GM03348 (cell line): ENCODE measurements around the gene OCRL.

Experiments
- DNase-seq: peaks from one replicate; pipeline ENCODE4 v3.0.0; 2012; ENCODE audit warnings: low spot score

Gene OCRL

GRCh38 chrX:129585691-129586090, 45.6 kb downstream of the OCRL start:
- no peak for DNase-seq

GRCh38 chrX:129586446-129586845, 46.4 kb downstream of the OCRL start:
- DNase-seq, result no peak

GRCh38 chrX:129590596-129590995, 50.5 kb downstream of the OCRL start:
- DNase-seq, result no peak

GRCh38 chrX:129593137-129593536, 53.1 kb downstream of the OCRL start:
- DNase-seq, result peak; percentile 16

GRCh38 chrX:129594781-129595180, 54.7 kb downstream of the OCRL start:
- no peak for DNase-seq

- no peak for DNase-seq
Measured at GRCh38 chrX:129596077-129596476, 56.0 kb downstream of the OCRL start.

- no peak for DNase-seq
Measured at GRCh38 chrX:129597905-129598304, 57.8 kb downstream of the OCRL start.

- DNase-seq, result no peak
Measured at GRCh38 chrX:129599499-129599898, 59.4 kb downstream of the OCRL start.

GRCh38 chrX:129599996-129600395, 59.9 kb downstream of the OCRL start:
- DNase-seq, result no peak

GRCh38 chrX:129600981-129601424, 60.9 kb downstream of the OCRL start:
- DNase-seq, result peak; percentile 44

GRCh38 chrX:129606918-129607317, 66.9 kb downstream of the OCRL start:
- DNase-seq, result peak; percentile 65

GRCh38 chrX:129608496-129608895, 68.4 kb downstream of the OCRL start:
- no peak for DNase-seq

GRCh38 chrX:129609395-129609794, 69.3 kb downstream of the OCRL start:
- no peak for DNase-seq

GRCh38 chrX:129612396-129612795, 72.3 kb downstream of the OCRL start:
- DNase-seq, result no peak

- no peak for DNase-seq
Measured at GRCh38 chrX:129613596-129613995, 73.5 kb downstream of the OCRL start.

GRCh38 chrX:129614481-129615255, 74.6 kb downstream of the OCRL start:
- DNase-seq, result no peak

GRCh38 chrX:129617420-129617819, 77.4 kb downstream of the OCRL start:
- no peak for DNase-seq

GRCh38 chrX:129618997-129619396, 78.9 kb downstream of the OCRL start:
- no peak for DNase-seq

- no peak for DNase-seq
Measured at GRCh38 chrX:129622757-129623301, 82.8 kb downstream of the OCRL start.

GRCh38 chrX:129626026-129626425, 86.0 kb downstream of the OCRL start:
- DNase-seq, result no peak

- no peak for DNase-seq
Measured at GRCh38 chrX:129629837-129630236, 89.8 kb downstream of the OCRL start.

- no peak for DNase-seq
Measured at GRCh38 chrX:129631849-129632248, 91.8 kb downstream of the OCRL start.

GRCh38 chrX:129632443-129632842, 92.4 kb downstream of the OCRL start:
- peak; percentile 14 for DNase-seq

GRCh38 chrX:129634541-129634940, 94.5 kb downstream of the OCRL start:
- no peak for DNase-seq
